Uterus (tissue), 4 donors: ENCODE data around the gene ASF1A. TPM values are rescaled to one million over a fixed set of nuclear protein-coding genes. Genes with fewer than 3 reads are reported as not detected.

ENCODE experiments used
- DNase-seq, 2 donors: peaks; one replicate each; pipeline ENCODE4 v3.0.0-alpha.2; 2019 to 2020
- H3K27ac ChIP-seq, 2 donors: fragments of 200-600 bp; sonication (generic); 1 replicate in 1 of 2; 2 replicates in 1 of 2; pipeline ENCODE4 v1.5.1; 2016 to 2018
- H3K27me3 ChIP-seq, 2 donors: fragments of 200-600 bp; sonication (generic); one replicate each; pipeline ENCODE4 v1.5.1; 2018 to 2019; ENCODE audit warnings: control low read depth in 1 of 2
- H3K36me3 ChIP-seq, 2 donors: fragments of 200-600 bp; sonication (generic); one replicate each; pipeline ENCODE4 v1.5.1; 2019; ENCODE audit warnings: control low read depth in 1 of 2
- H3K4me1 ChIP-seq, 2 donors: fragments of 200-600 bp; sonication (generic); one replicate each; pipeline ENCODE4 v1.5.1; 2018 to 2019; ENCODE audit warnings: control low read depth in 1 of 2
- H3K4me3 ChIP-seq, 2 donors: fragments of 200-600 bp; sonication (generic); 1 replicate in 1 of 2; 2 replicates in 1 of 2; pipeline ENCODE4 v1.5.1; 2018 to 2019; ENCODE audit warnings: mild to moderate bottlenecking in 1 of 2
- H3K9me3 ChIP-seq, 2 donors: fragments of 200-600 bp; sonication (generic); one replicate each; pipeline ENCODE4 v1.5.1; 2019; ENCODE audit warnings: control low read depth in 1 of 2
- CTCF ChIP-seq, 4 experiments: fragments of 200-600 bp in 2 of 4; fragments of 450-650 bp in 2 of 4; sonication (generic) in 2 of 4; IDR thresholded peaks; one replicate each; pipeline ENCODE4 v1.5.1; 2016 to 2019; ENCODE audit warnings: antibody characterized with exemption in 4 of 4, mild to moderate bottlenecking in 2 of 4, moderate library complexity in 1 of 4
- POLR2A ChIP-seq, 2 donors: fragments of 450-650 bp; IDR thresholded peaks; one replicate each; pipeline ENCODE4 v1.6.1; 2016; ENCODE audit warnings: antibody characterized with exemption in 2 of 2, mild to moderate bottlenecking in 1 of 2, moderate library complexity in 1 of 2
- intact Hi-C: fragments of 100-400 bp; cut with DNase I; formaldehyde crosslinking; loops from one replicate; pipeline ENCODE4 v1.15.1; 2023; ENCODE audit warnings: low total_unique reads
- total RNA-seq, 4 donors: library from RNA; depleted of rRNA in 3 of 4; stranded (reverse); fragments of >200 nt in 3 of 4; gene quantifications; one replicate each; pipeline versions ENCODE4 v1.1.0 to v1.2.4, GENCODE V29; 2014 to 2023
- donor health status: DM: yes; HTN: yes; CAD: no.

The ASF1A gene
- total RNA-seq, 4 donors from 2014 or later, result 2.8 to 47.0 (median 15.5) TPM

GRCh38 chr6:118932421-118932820 is 38.5 kb downstream of the ASF1A start:
- intact Hi-C loops, result no loop called here
- Histone ChIP-seq H3K36me3 (no peaks in the 10 kb centered on the region), H3K27me3 (no peaks in the 10 kb centered on the region), H3K9me3 (no peaks in the 10 kb centered on the region), H3K27ac (no peak overlapping the region), H3K4me3 (no peak overlapping the region), H3K4me1 (no peaks in the 10 kb centered on the region)
- no peak for TF ChIP-seq CTCF (IDR thresholded peaks at IDR 0.05)
- no peak for TF ChIP-seq POLR2A (IDR thresholded peaks at IDR 0.05)
- DNase-seq, result no peak

- no peak for DNase-seq
- H3K27ac ChIP-seq, result peak overlapping the region; percentile 87 to 92
- no peaks in the 10 kb centered on the region for H3K9me3 ChIP-seq
- H3K36me3 ChIP-seq, result no peaks in the 10 kb centered on the region
- TF ChIP-seq CTCF (IDR thresholded peaks at IDR 0.05), result no peak
- no peak for TF ChIP-seq POLR2A (IDR thresholded peaks at IDR 0.05)
- no peaks in the 10 kb centered on the region for H3K27me3 ChIP-seq
- H3K4me1 ChIP-seq, result no peaks in the 10 kb centered on the region
- peak overlapping the region; percentile 62 to 89 for H3K4me3 ChIP-seq
- intact Hi-C loops, result no loop called here
Measured at GRCh38 chr6:118933855-118934460, 40.0 kb downstream of the ASF1A start.

- peak; percentile 74 to 83 for DNase-seq
- Histone ChIP-seq H3K4me1 (no peaks in the 10 kb centered on the region), H3K27me3 (no peaks in the 10 kb centered on the region), H3K4me3 (peak within 1 kb of the TSS; percentile 62 to 89), H3K36me3 (no peaks in the 10 kb centered on the region), H3K27ac (peak within 1 kb of the TSS; percentile 87 to 92), H3K9me3 (no peaks in the 10 kb centered on the region)
- TF ChIP-seq POLR2A (IDR thresholded peaks at IDR 0.05) (peak; percentile 50 to 63), CTCF (IDR thresholded peaks at IDR 0.05) (peak in 1 of 4 experiments; percentile 3)
- intact Hi-C loops, result no loop called here
Measured at GRCh38 chr6:118934461-118935330, 40.7 kb downstream of the ASF1A start, which contains the start of gene MCM9. Gene MCM9 (minus strand): TSS chr6:118935159. CDS start chr6:118931723, 3,436 bp downstream.

GRCh38 chr6:118935331-118935668 is 41.3 kb downstream of the ASF1A start:
- no peaks in the 10 kb centered on the region for H3K9me3 ChIP-seq
- peak overlapping the region; percentile 87 to 92 for H3K27ac ChIP-seq
- H3K4me1 ChIP-seq, result no peaks in the 10 kb centered on the region
- no peaks in the 10 kb centered on the region for H3K36me3 ChIP-seq
- intact Hi-C loops, result no loop called here
- peak overlapping the region; percentile 62 to 89 for H3K4me3 ChIP-seq
- no peak for TF ChIP-seq POLR2A (IDR thresholded peaks at IDR 0.05)
- TF ChIP-seq CTCF (IDR thresholded peaks at IDR 0.05), result no peak
- no peak for DNase-seq
- no peaks in the 10 kb centered on the region for H3K27me3 ChIP-seq
